ENCODE measurements around the gene MACROH2A1. TPM values are rescaled to one million over a fixed set of nuclear protein-coding genes. Genes with fewer than 3 reads are reported as not detected.

MACROH2A1 gene
- total RNA-seq, 1 experiment from 2014 or later = 236 TPM

GRCh38 chr5:135379046-135379654 lies 19.9 kb downstream of the MACROH2A1 start:
- CTCF ChIA-PET = no interaction called here
- H3K36me3 ChIP-seq (ENCODE audit: control insufficient read depth, insufficient read depth, low read length) = peaks cover 6% of the 10 kb centered on the region
- H3K9me3 Mint-ChIP-seq (ENCODE audit: unreplicated experiment) = no peaks in the 10 kb centered on the region

DNA sequence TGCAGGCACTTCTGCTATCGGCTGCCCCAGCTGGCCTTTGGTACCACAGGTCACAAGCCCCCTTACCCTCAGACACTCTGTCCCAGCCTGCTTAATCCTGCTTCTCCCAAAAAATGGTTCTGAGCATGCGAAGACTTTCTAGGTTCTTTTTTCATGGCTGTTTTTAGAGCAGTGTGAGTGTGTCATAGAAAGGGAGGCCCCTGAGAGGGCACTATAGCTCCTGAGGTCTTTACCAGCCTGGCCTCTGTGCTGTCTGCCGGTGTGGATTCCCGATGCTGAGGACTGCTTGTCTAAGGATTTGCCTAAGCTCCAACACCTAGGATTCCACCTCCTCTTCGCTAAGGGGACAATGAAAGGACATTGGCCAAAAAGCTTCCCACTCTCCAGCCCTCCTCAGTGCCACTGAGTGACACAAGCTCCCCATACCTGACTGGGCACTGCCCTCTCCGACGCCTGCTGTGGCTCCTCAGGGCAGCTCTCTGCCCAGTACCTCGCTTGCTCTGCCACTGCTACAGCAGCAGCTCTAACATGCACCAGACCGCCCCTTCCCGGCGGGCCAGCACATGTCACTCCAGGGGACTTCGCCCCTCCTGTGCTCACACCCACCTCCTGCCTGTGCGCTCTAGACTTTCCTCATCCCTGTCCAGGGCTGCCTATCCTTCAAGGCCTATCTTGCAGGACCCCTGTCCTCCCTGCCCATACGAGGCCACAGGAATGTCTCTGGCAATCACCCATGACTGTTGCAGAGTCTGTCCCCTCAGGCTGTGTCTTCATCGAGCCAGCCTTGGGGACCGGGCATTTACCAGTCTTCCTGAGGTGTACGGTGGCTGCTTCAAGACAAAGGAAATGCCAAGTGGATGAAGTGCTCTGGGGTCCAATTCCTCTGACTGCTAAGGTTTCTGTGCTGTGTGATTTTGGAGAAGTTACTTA lies 21.0 kb downstream of the MACROH2A1 start:
- H3K4me1 ChIP-seq = peaks cover 6% of the 10 kb centered on the region; the same call in 1 of the 2 replicates
- Mint-ChIP-seq H3K4me3 (ENCODE audit: unreplicated experiment) (no peak overlapping the region), H3K4me1 (ENCODE audit: low read depth, unreplicated experiment) (no peaks in the 10 kb centered on the region), H3K9me3 (ENCODE audit: unreplicated experiment) (no peaks in the 10 kb centered on the region), H3K27me3 (ENCODE audit: insufficient read depth, unreplicated experiment) (no peaks in the 10 kb centered on the region), H3K36me3 (ENCODE audit: insufficient read depth, unreplicated experiment) (peaks cover 69% of the 10 kb centered on the region), H3K27ac (ENCODE audit: unreplicated experiment) (peak overlapping the region; percentile 80)
- DNase-seq = no peak
- peaks cover 8% of the 10 kb centered on the region for H3K36me3 ChIP-seq (ENCODE audit: control insufficient read depth, insufficient read depth, low read length)
- no peak for TF ChIP-seq CTCF (IDR thresholded peaks at IDR 0.05; ENCODE audit: insufficient read depth in 1 of 2, low read depth in 1 of 2, low read length in 1 of 2, severe bottlenecking in 1 of 2, unreplicated experiment in 1 of 2)
- no TSS peak for BruUV-seq (replicated peaks)
- no peak overlapping the region for H3K4me3 ChIP-seq (ENCODE audit: low read depth, low read length)
- POLR2A ChIA-PET = no interaction called here
- CTCF ChIA-PET = no interaction called here
- H3K27me3 ChIP-seq (replicated peaks; ENCODE audit: control insufficient read depth, insufficient read depth, low read length) = no peaks in the 10 kb centered on the region
- H3K9me3 ChIP-seq = no peaks in the 10 kb centered on the region
- intact Hi-C loops (cut with micrococcal nuclease; ENCODE audit: unreplicated experiment) = loop anchor here (2.0 kb wide), 1 partner anchor 49 kb away; no protein-coding TSS in a partner anchor

More at GRCh38 chr5:135379046-135379654, 19.9 kb downstream of the MACROH2A1 start:
- Mint-ChIP-seq H3K36me3 (ENCODE audit: insufficient read depth, unreplicated experiment) (peaks cover 79% of the 10 kb centered on the region), H3K27ac (ENCODE audit: unreplicated experiment) (no peak overlapping the region), H3K27me3 (ENCODE audit: insufficient read depth, unreplicated experiment) (no peaks in the 10 kb centered on the region), H3K4me3 (ENCODE audit: unreplicated experiment) (no peak overlapping the region), H3K4me1 (ENCODE audit: low read depth, unreplicated experiment) (no peaks in the 10 kb centered on the region)
- H3K4me3 ChIP-seq (ENCODE audit: low read depth, low read length) = no peak overlapping the region
- no peaks in the 10 kb centered on the region for H3K9me3 ChIP-seq
- no peak for DNase-seq
- intact Hi-C loops (cut with micrococcal nuclease; ENCODE audit: unreplicated experiment) = no loop called here
- no TSS peak for BruUV-seq (replicated peaks)
- H3K27me3 ChIP-seq (replicated peaks; ENCODE audit: control insufficient read depth, insufficient read depth, low read length) = no peaks in the 10 kb centered on the region
- H3K4me1 ChIP-seq = no peaks in the 10 kb centered on the region; the same call in 1 of the 2 replicates
- TF ChIP-seq CTCF (IDR thresholded peaks at IDR 0.05; ENCODE audit: insufficient read depth in 1 of 2, low read depth in 1 of 2, low read length in 1 of 2, severe bottlenecking in 1 of 2, unreplicated experiment in 1 of 2) = no peak
- POLR2A ChIA-PET = no interaction called here

GRCh38 chr5:135376961-135377624 lies 21.9 kb downstream of the MACROH2A1 start:
- Histone ChIP-seq H3K27me3 (replicated peaks; ENCODE audit: control insufficient read depth, insufficient read depth, low read length) (no peaks in the 10 kb centered on the region), H3K9me3 (no peaks in the 10 kb centered on the region), H3K4me1 (peaks cover 12% of the 10 kb centered on the region; the same call in 1 of the 2 replicates), H3K4me3 (ENCODE audit: low read depth, low read length) (no peak overlapping the region), H3K36me3 (ENCODE audit: control insufficient read depth, insufficient read depth, low read length) (peaks cover 8% of the 10 kb centered on the region)
- TF ChIP-seq CTCF (IDR thresholded peaks at IDR 0.05; ENCODE audit: insufficient read depth in 1 of 2, low read depth in 1 of 2, low read length in 1 of 2, severe bottlenecking in 1 of 2, unreplicated experiment in 1 of 2) = no peak
- H3K27ac Mint-ChIP-seq (ENCODE audit: unreplicated experiment) = no peak overlapping the region
- no peak overlapping the region for H3K4me3 Mint-ChIP-seq (ENCODE audit: unreplicated experiment)
- H3K4me1 Mint-ChIP-seq (ENCODE audit: low read depth, unreplicated experiment) = no peaks in the 10 kb centered on the region
- POLR2A ChIA-PET = no interaction called here
- no TSS peak for BruUV-seq (replicated peaks)
- H3K36me3 Mint-ChIP-seq (ENCODE audit: insufficient read depth, unreplicated experiment) = peaks cover 69% of the 10 kb centered on the region
- no peak for DNase-seq
- intact Hi-C loops (cut with micrococcal nuclease; ENCODE audit: unreplicated experiment) = loop anchor here (2.0 kb wide), 1 partner anchor 50 kb away; no protein-coding TSS in a partner anchor
- no peaks in the 10 kb centered on the region for H3K9me3 Mint-ChIP-seq (ENCODE audit: unreplicated experiment)
- H3K27me3 Mint-ChIP-seq (ENCODE audit: insufficient read depth, unreplicated experiment) = no peaks in the 10 kb centered on the region
- CTCF ChIA-PET = no interaction called here

Measured in Caco-2 (cell line).